Tibial nerve (tissue), 4 donors: ENCODE measurements around the gene PARP8. TPM values are rescaled to one million over a fixed set of nuclear protein-coding genes. Genes with fewer than 3 reads are reported as not detected.

ENCODE experiments used
- DNase-seq, 2 donors: peaks; one replicate each; pipeline ENCODE4 v3.0.0-alpha.2; 2019; ENCODE audit warnings: low spot score in 2 of 2
- H3K27ac ChIP-seq, 4 donors: fragments of 200-600 bp; sonication (generic) in 3 of 4; one replicate each; pipeline ENCODE4 v1.5.1; 2017 to 2019; ENCODE audit warnings: mild to moderate bottlenecking in 1 of 4
- H3K27me3 ChIP-seq, 2 donors: fragments of 200-600 bp; sonication (generic) in 1 of 2; one replicate each; pipeline versions ENCODE4 v1.5.1 to v1.6.0; 2017 to 2019
- H3K36me3 ChIP-seq, 3 donors: fragments of 200-600 bp; sonication (generic); one replicate each; pipeline ENCODE4 v1.5.1; 2018 to 2019
- H3K4me1 ChIP-seq, 4 donors: fragments of 200-600 bp; sonication (generic) in 3 of 4; one replicate each; pipeline ENCODE4 v1.5.1; 2017 to 2019
- H3K4me3 ChIP-seq, 4 donors: fragments of 200-600 bp; sonication (generic) in 3 of 4; one replicate each; pipeline ENCODE4 v1.5.1; 2017 to 2019; ENCODE audit warnings: mild to moderate bottlenecking in 1 of 4, moderate library complexity in 1 of 4
- H3K9me3 ChIP-seq, 4 donors: fragments of 200-600 bp; sonication (generic) in 3 of 4; one replicate each; pipeline ENCODE4 v1.5.1; 2017 to 2019
- CTCF ChIP-seq, 5 experiments: fragments of 200-600 bp in 3 of 5; fragments of 450-650 bp in 2 of 5; sonication (generic) in 3 of 5; IDR thresholded peaks; one replicate each; pipeline ENCODE4 v1.5.1; 2016 to 2019; ENCODE audit warnings: antibody characterized with exemption in 5 of 5, mild to moderate bottlenecking in 3 of 5, moderate library complexity in 2 of 5
- EP300 ChIP-seq, 2 donors: sonication (generic); formaldehyde crosslinking; IDR thresholded peaks; one replicate each; pipeline ENCODE4 v1.6.1; 2017; ENCODE audit warnings: antibody characterized with exemption in 2 of 2, mild to moderate bottlenecking in 1 of 2
- POLR2A ChIP-seq, 2 donors: fragments of 450-650 bp; IDR thresholded peaks; one replicate each; pipeline ENCODE4 v1.6.1; 2017; ENCODE audit warnings: antibody characterized with exemption in 2 of 2, mild to moderate bottlenecking in 2 of 2, moderate library complexity in 2 of 2
- WGBS, 2 donors: methylation state at CpG; one replicate each; pipeline ENCODE4 v1.1.5; 2018; 5-methylcytosine and 5-hydroxymethylcytosine counted together
- total RNA-seq, 4 donors: library from RNA; depleted of rRNA; stranded (reverse); fragments of >200 nt; gene quantifications; one replicate each; pipeline ENCODE4 v1.1.0, GENCODE V29; 2016

PARP8 gene
- total RNA-seq, 4 donors from 2014 or later, result 10.4 to 24.7 (median 18.8) TPM

GRCh38 chr5:50749181-50749580 is 82.7 kb downstream of the PARP8 start:
- DNase-seq, result no peak
- H3K4me1 ChIP-seq, result peaks cover 0 to 20% (median 7%) of the 10 kb centered on the region in 4 donors
- 87 to 89% methylated on average over 2 of the region's 2 CpGs for WGBS, 2 donors
- no peaks in the 10 kb centered on the region for H3K9me3 ChIP-seq
- H3K36me3 ChIP-seq, result no peaks in the 10 kb centered on the region
- H3K27ac ChIP-seq, result no peak overlapping the region
- no peak overlapping the region for H3K4me3 ChIP-seq
- H3K27me3 ChIP-seq, result no peaks in the 10 kb centered on the region
- TF ChIP-seq EP300 (IDR thresholded peaks at IDR 0.05), result no peak
- no peak for TF ChIP-seq CTCF (IDR thresholded peaks at IDR 0.05)
- TF ChIP-seq POLR2A (IDR thresholded peaks at IDR 0.05), result no peak

GRCh38 chr5:50749873-50750272 is 83.4 kb downstream of the PARP8 start:
- H3K9me3 ChIP-seq, result no peaks in the 10 kb centered on the region
- 84 to 86% methylated on average over 3 of the region's 3 CpGs for WGBS, 2 donors
- H3K27me3 ChIP-seq, result no peaks in the 10 kb centered on the region
- no peak overlapping the region for H3K27ac ChIP-seq
- no peak overlapping the region for H3K4me3 ChIP-seq
- no peaks in the 10 kb centered on the region for H3K36me3 ChIP-seq
- no peak for TF ChIP-seq CTCF (IDR thresholded peaks at IDR 0.05)
- no peak for TF ChIP-seq POLR2A (IDR thresholded peaks at IDR 0.05)
- no peak for TF ChIP-seq EP300 (IDR thresholded peaks at IDR 0.05)
- peaks cover 0 to 15% (median 3%) of the 10 kb centered on the region in 4 donors for H3K4me1 ChIP-seq
- DNase-seq, result no peak

- Histone ChIP-seq H3K4me1 (peaks cover 0 to 6% (median 0%) of the 10 kb centered on the region in 4 donors), H3K27ac (no peak overlapping the region), H3K4me3 (no peak overlapping the region), H3K9me3 (peaks cover 0 to 6% (median 1%) of the 10 kb centered on the region in 4 donors), H3K27me3 (no peaks in the 10 kb centered on the region), H3K36me3 (no peaks in the 10 kb centered on the region)
- WGBS, 2 donors, result 66 to 71% methylated on average over 5 of the region's 5 CpGs
- TF ChIP-seq CTCF (IDR thresholded peaks at IDR 0.05) (peak; percentile 59 to 86 (median 69)), POLR2A (IDR thresholded peaks at IDR 0.05) (no peak), EP300 (IDR thresholded peaks at IDR 0.05) (no peak)
- no peak for DNase-seq
Measured at GRCh38 chr5:50751064-50751657, 84.7 kb downstream of the PARP8 start.

GRCh38 chr5:50752800-50753199 is 86.4 kb downstream of the PARP8 start:
- Histone ChIP-seq H3K4me1 (peaks cover 0 to 6% (median 0%) of the 10 kb centered on the region in 4 donors), H3K27me3 (no peaks in the 10 kb centered on the region), H3K36me3 (no peaks in the 10 kb centered on the region), H3K9me3 (peaks cover 0 to 6% (median 1%) of the 10 kb centered on the region in 4 donors), H3K4me3 (no peak overlapping the region), H3K27ac (no peak overlapping the region)
- no peak for TF ChIP-seq CTCF (IDR thresholded peaks at IDR 0.05)
- no peak for TF ChIP-seq EP300 (IDR thresholded peaks at IDR 0.05)
- no peak for TF ChIP-seq POLR2A (IDR thresholded peaks at IDR 0.05)
- DNase-seq, result no peak

GRCh38 chr5:50759526-50760270 is 93.3 kb downstream of the PARP8 start:
- no peaks in the 10 kb centered on the region for H3K4me1 ChIP-seq
- peaks cover 0 to 6% (median 1%) of the 10 kb centered on the region in 4 donors for H3K9me3 ChIP-seq
- no peaks in the 10 kb centered on the region for H3K27me3 ChIP-seq
- H3K27ac ChIP-seq, result no peak overlapping the region
- 98 to 100% methylated on average over 1 of the region's 1 CpG for WGBS, 2 donors
- peaks cover 0 to 5% (median 0%) of the 10 kb centered on the region in 3 donors for H3K36me3 ChIP-seq
- H3K4me3 ChIP-seq, result no peak overlapping the region
- no peak for TF ChIP-seq POLR2A (IDR thresholded peaks at IDR 0.05)
- no peak for TF ChIP-seq CTCF (IDR thresholded peaks at IDR 0.05)
- no peak for TF ChIP-seq EP300 (IDR thresholded peaks at IDR 0.05)
- DNase-seq, result no peak
